Panc1 (cell line): Measurements from ENCODE around the gene PIAS1.

Source experiments
- POLR2AphosphoS5 ChIP-seq: IDR thresholded peaks from 2 replicates; pipeline ENCODE4 v1.6.1; 2012; ENCODE audit warnings: mild to moderate bottlenecking, low read depth, low read length, moderate library complexity
- TF ChIP-seq, protein P1 (sequence below): fragments of 450-650 bp; IDR thresholded peaks from 2 replicates; pipeline ENCODE4 v1.5.1; 2017; ENCODE audit warnings: mild to moderate bottlenecking

GRCh38 chr15:68010361-68011153 is 43.6 kb upstream of the PIAS1 start:
- TF ChIP-seq, protein P1, sequence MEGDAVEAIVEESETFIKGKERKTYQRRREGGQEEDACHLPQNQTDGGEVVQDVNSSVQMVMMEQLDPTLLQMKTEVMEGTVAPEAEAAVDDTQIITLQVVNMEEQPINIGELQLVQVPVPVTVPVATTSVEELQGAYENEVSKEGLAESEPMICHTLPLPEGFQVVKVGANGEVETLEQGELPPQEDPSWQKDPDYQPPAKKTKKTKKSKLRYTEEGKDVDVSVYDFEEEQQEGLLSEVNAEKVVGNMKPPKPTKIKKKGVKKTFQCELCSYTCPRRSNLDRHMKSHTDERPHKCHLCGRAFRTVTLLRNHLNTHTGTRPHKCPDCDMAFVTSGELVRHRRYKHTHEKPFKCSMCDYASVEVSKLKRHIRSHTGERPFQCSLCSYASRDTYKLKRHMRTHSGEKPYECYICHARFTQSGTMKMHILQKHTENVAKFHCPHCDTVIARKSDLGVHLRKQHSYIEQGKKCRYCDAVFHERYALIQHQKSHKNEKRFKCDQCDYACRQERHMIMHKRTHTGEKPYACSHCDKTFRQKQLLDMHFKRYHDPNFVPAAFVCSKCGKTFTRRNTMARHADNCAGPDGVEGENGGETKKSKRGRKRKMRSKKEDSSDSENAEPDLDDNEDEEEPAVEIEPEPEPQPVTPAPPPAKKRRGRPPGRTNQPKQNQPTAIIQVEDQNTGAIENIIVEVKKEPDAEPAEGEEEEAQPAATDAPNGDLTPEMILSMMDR, result no peak
- no peak for TF ChIP-seq POLR2AphosphoS5
